Vagina (tissue), 2 donors: Measurements from ENCODE around the gene SLC2A9. TPM values are rescaled to one million over a fixed set of nuclear protein-coding genes. Genes with fewer than 3 reads are reported as not detected.

ENCODE experiments used
- DNase-seq, 2 donors: peaks; one replicate each; pipeline ENCODE4 v3.0.0-alpha.2; 2017; ENCODE audit errors: extremely low spot score in 2 of 2
- H3K27ac ChIP-seq: fragments of 200-600 bp; sonication (generic); one replicate; pipeline ENCODE4 v1.5.1; 2019
- H3K27me3 ChIP-seq: fragments of 200-600 bp; sonication (generic); one replicate; pipeline ENCODE4 v1.5.1; 2019
- H3K36me3 ChIP-seq, 2 donors: fragments of 200-600 bp; sonication (generic); one replicate each; pipeline ENCODE4 v1.5.1; 2017 to 2019
- H3K4me1 ChIP-seq: fragments of 200-600 bp; sonication (generic); one replicate; pipeline ENCODE4 v1.5.1; 2019
- H3K4me3 ChIP-seq, 2 donors: fragments of 200-600 bp; sonication (generic); 1 replicate in 1 of 2; 2 replicates in 1 of 2; pipeline ENCODE4 v1.5.1; 2016 to 2019
- H3K9me3 ChIP-seq: fragments of 200-600 bp; sonication (generic); one replicate; pipeline ENCODE4 v1.5.1; 2019
- POLR2A ChIP-seq, 2 donors: fragments of 450-650 bp; IDR thresholded peaks; one replicate each; pipeline ENCODE4 v1.6.1; 2017; ENCODE audit warnings: antibody characterized with exemption in 2 of 2, mild to moderate bottlenecking in 2 of 2, moderate library complexity in 2 of 2
- POLR2AphosphoS5 ChIP-seq, 2 donors: sonication (generic); formaldehyde crosslinking; IDR thresholded peaks; one replicate each; pipeline ENCODE4 v1.9.0; 2017; ENCODE audit warnings: antibody characterized with exemption in 2 of 2, mild to moderate bottlenecking in 2 of 2, low read depth in 1 of 2; ENCODE audit not compliant: insufficient read depth in 1 of 2
- intact Hi-C: fragments of 100-400 bp; cut with DNase I; formaldehyde crosslinking; loops from one replicate; pipeline ENCODE4 v1.15.1; 2023
- total RNA-seq: library from RNA; depleted of rRNA; stranded (reverse); fragments of >200 nt; gene quantifications from one replicate; pipeline ENCODE4 v1.2.3, GENCODE V29; 2016
- TF ChIP-seq, protein P1 (sequence below), 3 experiments: fragments of 450-650 bp in 2 of 3; fragments of 200-600 bp in 1 of 3; sonication (generic) in 1 of 3; IDR thresholded peaks; one replicate each; pipeline ENCODE4 v1.5.1; 2017 to 2019; ENCODE audit warnings: antibody characterized with exemption in 3 of 3, mild to moderate bottlenecking in 2 of 3, moderate library complexity in 2 of 3

The SLC2A9 gene
- total RNA-seq, 1 donor from 2014 or later: 7.9 TPM

DNA sequence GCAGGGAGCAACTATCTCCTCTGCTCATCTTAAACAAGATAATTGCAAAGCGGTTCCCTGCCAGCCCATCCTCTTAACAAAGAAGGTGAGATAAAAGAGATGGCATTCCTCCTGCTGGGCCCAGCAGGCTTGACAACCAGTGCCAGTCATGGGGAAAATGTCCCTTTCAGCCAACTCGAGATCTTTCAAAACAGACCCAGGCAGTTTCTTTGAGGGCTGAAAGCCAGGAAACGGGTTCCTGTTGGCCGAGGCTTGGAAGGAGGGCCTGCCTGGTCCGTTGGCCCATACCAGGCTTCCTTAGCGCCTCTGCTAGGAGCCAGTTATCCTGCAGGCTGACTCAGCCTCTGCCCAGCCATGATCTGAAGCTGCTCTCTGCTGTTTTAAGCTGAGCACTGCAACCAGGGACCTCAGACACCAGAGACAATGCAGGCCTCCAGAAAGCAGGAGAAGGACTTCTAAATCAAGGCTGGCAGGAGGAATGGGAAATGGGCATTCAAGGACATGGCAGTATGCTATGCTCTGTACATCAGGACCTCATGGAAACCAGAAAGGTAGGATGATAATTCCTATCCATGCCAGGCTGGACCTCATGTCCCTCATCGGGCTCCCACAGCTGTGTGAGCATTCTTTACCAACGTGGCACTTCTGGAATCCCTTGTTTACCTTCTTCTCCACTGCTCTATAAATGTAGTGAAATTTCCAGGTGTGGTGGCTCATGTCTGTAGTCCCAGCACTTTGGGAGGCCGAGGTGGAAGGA is 42.4 kb upstream of the SLC2A9 start:
- Histone ChIP-seq H3K4me3 (no peak overlapping the region), H3K9me3 (no peaks in the 10 kb centered on the region), H3K4me1 (peaks cover 10% of the 10 kb centered on the region), H3K36me3 (peaks cover 0 to 6% of the 10 kb centered on the region in 2 donors), H3K27ac (peak overlapping the region; percentile 15), H3K27me3 (no peaks in the 10 kb centered on the region)
- intact Hi-C loops: no loop called here
- DNase-seq: peak; percentile 85 to 94
- TF ChIP-seq POLR2AphosphoS5 (IDR thresholded peaks at IDR 0.05; ENCODE audit: insufficient read depth in 1 of 2, low read depth in 1 of 2) (peak in 1 of 2 donors; percentile 39), POLR2A (IDR thresholded peaks at IDR 0.05) (no peak)
- TF ChIP-seq, protein P1, sequence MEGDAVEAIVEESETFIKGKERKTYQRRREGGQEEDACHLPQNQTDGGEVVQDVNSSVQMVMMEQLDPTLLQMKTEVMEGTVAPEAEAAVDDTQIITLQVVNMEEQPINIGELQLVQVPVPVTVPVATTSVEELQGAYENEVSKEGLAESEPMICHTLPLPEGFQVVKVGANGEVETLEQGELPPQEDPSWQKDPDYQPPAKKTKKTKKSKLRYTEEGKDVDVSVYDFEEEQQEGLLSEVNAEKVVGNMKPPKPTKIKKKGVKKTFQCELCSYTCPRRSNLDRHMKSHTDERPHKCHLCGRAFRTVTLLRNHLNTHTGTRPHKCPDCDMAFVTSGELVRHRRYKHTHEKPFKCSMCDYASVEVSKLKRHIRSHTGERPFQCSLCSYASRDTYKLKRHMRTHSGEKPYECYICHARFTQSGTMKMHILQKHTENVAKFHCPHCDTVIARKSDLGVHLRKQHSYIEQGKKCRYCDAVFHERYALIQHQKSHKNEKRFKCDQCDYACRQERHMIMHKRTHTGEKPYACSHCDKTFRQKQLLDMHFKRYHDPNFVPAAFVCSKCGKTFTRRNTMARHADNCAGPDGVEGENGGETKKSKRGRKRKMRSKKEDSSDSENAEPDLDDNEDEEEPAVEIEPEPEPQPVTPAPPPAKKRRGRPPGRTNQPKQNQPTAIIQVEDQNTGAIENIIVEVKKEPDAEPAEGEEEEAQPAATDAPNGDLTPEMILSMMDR (IDR thresholded peaks at IDR 0.05): peak; percentile 28 to 60 (median 43)

DNA sequence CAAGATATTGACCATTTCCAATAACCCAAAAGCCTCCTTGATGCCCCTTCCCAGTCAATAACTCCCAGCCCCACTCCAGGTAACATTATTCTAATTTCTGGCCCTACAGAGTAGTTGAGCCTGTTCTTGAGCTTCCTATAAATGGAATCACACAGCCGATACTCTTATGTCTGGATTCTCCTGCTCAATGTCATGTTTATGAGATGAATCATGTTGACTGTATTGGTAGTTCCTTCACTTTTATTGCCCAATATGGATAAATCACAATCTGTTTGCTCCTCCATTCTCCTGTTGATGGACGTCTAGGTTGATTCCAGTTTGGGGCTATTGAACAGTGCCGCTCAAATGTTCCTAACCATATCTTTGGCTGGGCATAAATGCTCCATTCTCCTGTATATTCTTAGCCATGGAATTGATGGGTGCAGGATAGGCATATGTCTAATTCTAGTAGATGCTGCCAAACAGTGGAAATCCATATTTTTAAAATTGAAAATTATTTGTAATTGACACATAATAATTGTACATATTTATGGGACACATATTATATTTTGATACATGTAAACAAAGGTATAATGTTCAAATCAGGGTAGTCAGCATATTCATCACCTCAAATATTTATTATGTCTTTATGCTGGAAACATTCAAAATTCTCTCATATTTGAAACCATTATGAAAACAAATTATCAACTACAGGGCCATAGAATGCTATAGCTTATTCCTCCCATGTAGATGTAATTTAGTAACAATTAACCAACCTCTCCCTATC is 40.5 kb upstream of the SLC2A9 start:
- no peak overlapping the region for H3K27ac ChIP-seq
- DNase-seq: peak in 1 of 2 donors; percentile 25

DNA sequence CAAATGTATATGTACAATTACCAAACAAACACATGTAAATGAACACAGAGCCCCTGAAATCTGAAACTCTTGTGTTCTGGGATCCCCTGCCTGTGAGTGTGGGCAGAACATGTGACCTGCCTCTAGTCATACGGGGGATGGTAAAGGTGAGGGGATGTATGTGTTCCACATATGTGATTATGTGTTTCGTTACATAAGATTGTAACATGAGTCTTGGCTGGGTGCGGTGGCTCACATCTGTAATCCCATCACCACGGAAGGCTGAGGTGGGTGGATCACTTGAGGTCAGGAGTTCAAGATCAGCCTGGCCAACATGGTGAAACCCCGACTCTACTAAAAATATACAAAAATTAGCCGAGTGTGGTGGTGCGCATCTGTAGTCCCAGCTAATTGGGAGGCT is 37.1 kb upstream of the SLC2A9 start:
- intact Hi-C loops: no loop called here
- TF ChIP-seq, protein P1 (IDR thresholded peaks at IDR 0.05): no peak
- TF ChIP-seq POLR2A (IDR thresholded peaks at IDR 0.05): no peak
- Histone ChIP-seq H3K27me3 (no peaks in the 10 kb centered on the region), H3K27ac (no peak overlapping the region), H3K9me3 (no peaks in the 10 kb centered on the region), H3K4me1 (peaks cover 1% of the 10 kb centered on the region), H3K36me3 (no peaks in the 10 kb centered on the region), H3K4me3 (no peak overlapping the region)
- DNase-seq: peak; percentile 16 to 67

More for the DNA sequence above, 40.5 kb upstream of the SLC2A9 start:
- Histone ChIP-seq H3K4me3 (no peak overlapping the region), H3K9me3 (no peaks in the 10 kb centered on the region), H3K36me3 (no peaks in the 10 kb centered on the region), H3K27me3 (no peaks in the 10 kb centered on the region), H3K4me1 (peaks cover 10% of the 10 kb centered on the region)
- TF ChIP-seq POLR2A (IDR thresholded peaks at IDR 0.05) (no peak), POLR2AphosphoS5 (IDR thresholded peaks at IDR 0.05; ENCODE audit: insufficient read depth in 1 of 2, low read depth in 1 of 2) (peak in 1 of 2 donors; percentile 37)
- TF ChIP-seq, protein P1 (IDR thresholded peaks at IDR 0.05): no peak
- intact Hi-C loops: no loop called here

DNA sequence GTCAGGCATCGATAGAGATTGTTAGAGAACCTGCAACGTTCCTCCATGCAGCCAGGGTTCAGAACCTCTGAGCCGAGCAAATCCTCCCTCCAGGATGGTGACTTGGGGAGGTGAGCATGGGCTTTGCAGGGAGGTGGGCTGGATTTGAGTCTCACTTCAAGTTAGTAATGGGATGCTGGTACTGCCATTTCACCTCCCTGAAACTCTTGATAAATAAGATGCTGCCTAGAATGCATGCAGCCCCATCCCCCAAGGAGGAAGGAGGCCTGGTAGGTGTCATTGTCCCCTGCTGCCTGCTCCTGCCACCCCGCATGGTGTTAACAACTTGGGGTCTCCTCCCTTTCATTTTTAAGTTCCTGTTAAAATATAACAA is 35.7 kb upstream of the SLC2A9 start:
- Histone ChIP-seq H3K27ac (no peak overlapping the region), H3K4me3 (no peak overlapping the region), H3K27me3 (no peaks in the 10 kb centered on the region), H3K36me3 (no peaks in the 10 kb centered on the region), H3K4me1 (no peaks in the 10 kb centered on the region), H3K9me3 (no peaks in the 10 kb centered on the region)
- TF ChIP-seq, protein P1 (IDR thresholded peaks at IDR 0.05): no peak
- TF ChIP-seq POLR2AphosphoS5 (IDR thresholded peaks at IDR 0.05; ENCODE audit: insufficient read depth in 1 of 2, low read depth in 1 of 2) (no peak), POLR2A (IDR thresholded peaks at IDR 0.05) (no peak)
- peak; percentile 49 to 69 for DNase-seq
- intact Hi-C loops: no loop called here
